Measurements from ENCODE around the gene GNE.

GNE gene

DNA sequence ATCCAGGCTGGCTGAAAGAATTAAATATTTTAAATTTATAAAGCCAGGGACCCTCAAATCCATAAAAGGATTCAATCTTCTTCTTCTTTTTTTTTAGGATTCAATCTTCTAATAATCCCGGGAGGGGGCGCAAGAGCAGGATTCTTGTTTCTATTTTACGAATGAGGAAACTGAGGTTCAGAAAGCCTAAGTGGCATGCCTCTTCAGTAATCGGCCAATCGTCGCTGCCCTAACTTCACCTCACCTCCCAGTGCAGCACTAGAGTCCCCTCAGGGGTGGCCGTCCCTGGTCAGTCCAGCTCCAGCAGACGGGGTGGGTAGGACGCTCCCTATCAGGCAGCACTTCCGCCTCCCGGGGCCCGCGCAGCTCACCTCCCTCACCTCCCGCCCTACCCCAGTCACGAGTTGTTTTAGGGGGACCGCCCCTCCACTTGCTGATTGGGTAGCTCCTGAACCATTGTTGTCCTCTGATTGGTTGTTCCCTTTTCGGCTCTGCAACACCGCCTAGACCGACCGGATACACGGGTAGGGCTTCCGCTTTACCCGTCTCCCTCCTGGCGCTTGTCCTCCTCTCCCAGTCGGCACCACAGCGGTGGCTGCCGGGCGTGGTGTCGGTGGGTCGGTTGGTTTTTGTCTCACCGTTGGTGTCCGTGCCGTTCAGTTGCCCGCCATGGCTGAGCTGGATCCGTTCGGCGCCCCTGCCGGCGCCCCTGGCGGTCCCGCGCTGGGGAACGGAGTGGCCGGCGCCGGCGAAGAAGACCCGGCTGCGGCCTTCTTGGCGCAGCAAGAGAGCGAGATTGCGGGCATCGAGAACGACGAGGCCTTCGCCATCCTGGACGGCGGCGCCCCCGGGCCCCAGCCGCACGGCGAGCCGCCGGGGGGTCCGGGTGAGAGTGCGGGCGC, 67.6 kb downstream of the GNE start, which contains the start of gene CLTA (continued):
- TF ChIP-seq, protein P1, sequence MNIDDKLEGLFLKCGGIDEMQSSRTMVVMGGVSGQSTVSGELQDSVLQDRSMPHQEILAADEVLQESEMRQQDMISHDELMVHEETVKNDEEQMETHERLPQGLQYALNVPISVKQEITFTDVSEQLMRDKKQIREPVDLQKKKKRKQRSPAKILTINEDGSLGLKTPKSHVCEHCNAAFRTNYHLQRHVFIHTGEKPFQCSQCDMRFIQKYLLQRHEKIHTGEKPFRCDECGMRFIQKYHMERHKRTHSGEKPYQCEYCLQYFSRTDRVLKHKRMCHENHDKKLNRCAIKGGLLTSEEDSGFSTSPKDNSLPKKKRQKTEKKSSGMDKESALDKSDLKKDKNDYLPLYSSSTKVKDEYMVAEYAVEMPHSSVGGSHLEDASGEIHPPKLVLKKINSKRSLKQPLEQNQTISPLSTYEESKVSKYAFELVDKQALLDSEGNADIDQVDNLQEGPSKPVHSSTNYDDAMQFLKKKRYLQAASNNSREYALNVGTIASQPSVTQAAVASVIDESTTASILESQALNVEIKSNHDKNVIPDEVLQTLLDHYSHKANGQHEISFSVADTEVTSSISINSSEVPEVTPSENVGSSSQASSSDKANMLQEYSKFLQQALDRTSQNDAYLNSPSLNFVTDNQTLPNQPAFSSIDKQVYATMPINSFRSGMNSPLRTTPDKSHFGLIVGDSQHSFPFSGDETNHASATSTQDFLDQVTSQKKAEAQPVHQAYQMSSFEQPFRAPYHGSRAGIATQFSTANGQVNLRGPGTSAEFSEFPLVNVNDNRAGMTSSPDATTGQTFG (tag by site-specific recombination; IDR thresholded peaks at IDR 0.05; ENCODE audit: borderline replicate concordance), result no peak
- no peak for TF ChIP-seq ZNF585B (tag by site-specific recombination; IDR thresholded peaks at IDR 0.05)
- TF ChIP-seq, protein P2, sequence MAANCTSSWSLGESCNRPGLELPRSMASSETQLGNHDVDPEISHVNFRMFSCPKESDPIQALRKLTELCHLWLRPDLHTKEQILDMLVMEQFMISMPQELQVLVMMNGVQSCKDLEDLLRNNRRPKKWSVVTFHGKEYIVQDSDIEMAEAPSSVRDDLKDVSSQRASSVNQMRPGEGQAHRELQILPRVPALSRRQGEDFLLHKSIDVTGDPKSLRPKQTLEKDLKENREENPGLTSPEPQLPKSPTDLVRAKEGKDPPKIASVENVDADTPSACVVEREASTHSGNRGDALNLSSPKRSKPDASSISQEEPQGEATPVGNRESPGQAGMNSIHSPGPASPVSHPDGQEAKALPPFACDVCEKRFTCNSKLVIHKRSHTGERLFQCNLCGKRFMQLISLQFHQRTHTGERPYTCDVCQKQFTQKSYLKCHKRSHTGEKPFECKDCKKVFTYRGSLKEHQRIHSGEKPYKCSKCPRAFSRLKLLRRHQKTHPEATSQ (tag by site-specific recombination; IDR thresholded peaks at IDR 0.05), result no peak
- TF ChIP-seq ZNF146 (tag by site-specific recombination; IDR thresholded peaks at IDR 0.05), result no peak
- TF ChIP-seq KLF1 (tag by site-specific recombination; IDR thresholded peaks at IDR 0.05), result peak; percentile 23; the same call in 1 of the 2 replicates
- TF ChIP-seq GLIS2 (tag by site-specific recombination; IDR thresholded peaks at IDR 0.05), result peak; percentile 99
- TF ChIP-seq, protein P3, sequence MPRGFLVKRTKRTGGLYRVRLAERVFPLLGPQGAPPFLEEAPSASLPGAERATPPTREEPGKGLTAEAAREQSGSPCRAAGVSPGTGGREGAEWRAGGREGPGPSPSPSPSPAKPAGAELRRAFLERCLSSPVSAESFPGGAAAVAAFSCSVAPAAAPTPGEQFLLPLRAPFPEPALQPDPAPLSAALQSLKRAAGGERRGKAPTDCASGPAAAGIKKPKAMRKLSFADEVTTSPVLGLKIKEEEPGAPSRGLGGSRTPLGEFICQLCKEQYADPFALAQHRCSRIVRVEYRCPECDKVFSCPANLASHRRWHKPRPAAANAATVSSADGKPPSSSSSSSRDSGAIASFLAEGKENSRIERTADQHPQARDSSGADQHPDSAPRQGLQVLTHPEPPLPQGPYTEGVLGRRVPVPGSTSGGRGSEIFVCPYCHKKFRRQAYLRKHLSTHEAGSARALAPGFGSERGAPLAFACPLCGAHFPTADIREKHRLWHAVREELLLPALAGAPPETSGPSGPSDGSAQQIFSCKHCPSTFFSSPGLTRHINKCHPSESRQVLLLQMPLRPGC (tag by site-specific recombination; IDR thresholded peaks at IDR 0.05), result 0 out of 2 replicates have a peak, but pooled peaks have one; percentile 16
- peak; percentile 84 for TF ChIP-seq ZNF341 (tag by site-specific recombination; IDR thresholded peaks at IDR 0.05; ENCODE audit: low read depth)
- TF ChIP-seq, protein P4, sequence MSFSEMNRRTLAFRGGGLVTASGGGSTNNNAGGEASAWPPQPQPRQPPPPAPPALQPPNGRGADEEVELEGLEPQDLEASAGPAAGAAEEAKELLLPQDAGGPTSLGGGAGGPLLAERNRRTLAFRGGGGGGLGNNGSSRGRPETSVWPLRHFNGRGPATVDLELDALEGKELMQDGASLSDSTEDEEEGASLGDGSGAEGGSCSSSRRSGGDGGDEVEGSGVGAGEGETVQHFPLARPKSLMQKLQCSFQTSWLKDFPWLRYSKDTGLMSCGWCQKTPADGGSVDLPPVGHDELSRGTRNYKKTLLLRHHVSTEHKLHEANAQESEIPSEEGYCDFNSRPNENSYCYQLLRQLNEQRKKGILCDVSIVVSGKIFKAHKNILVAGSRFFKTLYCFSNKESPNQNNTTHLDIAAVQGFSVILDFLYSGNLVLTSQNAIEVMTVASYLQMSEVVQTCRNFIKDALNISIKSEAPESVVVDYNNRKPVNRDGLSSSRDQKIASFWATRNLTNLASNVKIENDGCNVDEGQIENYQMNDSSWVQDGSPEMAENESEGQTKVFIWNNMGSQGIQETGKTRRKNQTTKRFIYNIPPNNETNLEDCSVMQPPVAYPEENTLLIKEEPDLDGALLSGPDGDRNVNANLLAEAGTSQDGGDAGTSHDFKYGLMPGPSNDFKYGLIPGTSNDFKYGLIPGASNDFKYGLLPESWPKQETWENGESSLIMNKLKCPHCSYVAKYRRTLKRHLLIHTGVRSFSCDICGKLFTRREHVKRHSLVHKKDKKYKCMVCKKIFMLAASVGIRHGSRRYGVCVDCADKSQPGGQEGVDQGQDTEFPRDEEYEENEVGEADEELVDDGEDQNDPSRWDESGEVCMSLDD (tag by site-specific recombination; IDR thresholded peaks at IDR 0.05), result peak; percentile 97
- no peak for TF ChIP-seq ZNF555 (tag by site-specific recombination; conservative IDR thresholded peaks at IDR 0.05)
- TF ChIP-seq EGR2 (tag by site-specific recombination; IDR thresholded peaks at IDR 0.05; ENCODE audit: low read depth), result 0 out of 2 replicates have a peak, but pooled peaks have one; percentile 6
- no peak for TF ChIP-seq ZNF184 (tag by site-specific recombination; IDR thresholded peaks at IDR 0.05)
- TF ChIP-seq, protein P5, sequence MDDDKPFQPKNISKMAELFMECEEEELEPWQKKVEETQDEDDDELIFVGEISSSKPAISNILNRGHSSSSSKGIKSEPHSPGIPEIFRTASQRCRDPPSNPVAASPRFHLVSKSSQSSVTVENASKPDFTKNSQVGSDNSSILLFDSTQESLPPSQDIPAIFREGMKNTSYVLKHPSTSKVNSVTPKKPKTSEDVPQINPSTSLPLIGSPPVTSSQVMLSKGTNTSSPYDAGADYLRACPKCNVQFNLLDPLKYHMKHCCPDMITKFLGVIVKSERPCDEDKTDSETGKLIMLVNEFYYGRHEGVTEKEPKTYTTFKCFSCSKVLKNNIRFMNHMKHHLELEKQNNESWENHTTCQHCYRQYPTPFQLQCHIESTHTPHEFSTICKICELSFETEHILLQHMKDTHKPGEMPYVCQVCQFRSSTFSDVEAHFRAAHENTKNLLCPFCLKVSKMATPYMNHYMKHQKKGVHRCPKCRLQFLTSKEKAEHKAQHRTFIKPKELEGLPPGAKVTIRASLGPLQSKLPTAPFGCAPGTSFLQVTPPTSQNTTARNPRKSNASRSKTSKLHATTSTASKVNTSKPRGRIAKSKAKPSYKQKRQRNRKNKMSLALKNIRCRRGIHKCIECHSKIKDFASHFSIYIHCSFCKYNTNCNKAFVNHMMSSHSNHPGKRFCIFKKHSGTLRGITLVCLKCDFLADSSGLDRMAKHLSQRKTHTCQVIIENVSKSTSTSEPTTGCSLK (tag by site-specific recombination; IDR thresholded peaks at IDR 0.05), result no peak
- no peak for TF ChIP-seq ZNF624 (tag by site-specific recombination; IDR thresholded peaks at IDR 0.05)
- TF ChIP-seq ZNF785 (tag by site-specific recombination; IDR thresholded peaks at IDR 0.05), result no peak
- no peak for TF ChIP-seq ZNF366 (tag by site-specific recombination; conservative IDR thresholded peaks at IDR 0.05)
- no peak for TF ChIP-seq ZNF350 (tag by site-specific recombination; IDR thresholded peaks at IDR 0.05)
- TF ChIP-seq, protein P6, sequence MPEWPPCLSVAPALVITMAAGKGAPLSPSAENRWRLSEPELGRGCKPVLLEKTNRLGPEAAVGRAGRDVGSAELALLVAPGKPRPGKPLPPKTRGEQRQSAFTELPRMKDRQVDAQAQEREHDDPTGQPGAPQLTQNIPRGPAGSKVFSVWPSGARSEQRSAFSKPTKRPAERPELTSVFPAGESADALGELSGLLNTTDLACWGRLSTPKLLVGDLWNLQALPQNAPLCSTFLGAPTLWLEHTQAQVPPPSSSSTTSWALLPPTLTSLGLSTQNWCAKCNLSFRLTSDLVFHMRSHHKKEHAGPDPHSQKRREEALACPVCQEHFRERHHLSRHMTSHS (tag by site-specific recombination; IDR thresholded peaks at IDR 0.05), result no peak
- no peak for TF ChIP-seq ZBTB21 (tag by site-specific recombination; IDR thresholded peaks at IDR 0.05)
- no peak for TF ChIP-seq ZNF292 (tag by site-specific recombination; IDR thresholded peaks at IDR 0.05; ENCODE audit: borderline replicate concordance, low read depth)
- TF ChIP-seq, protein P7, sequence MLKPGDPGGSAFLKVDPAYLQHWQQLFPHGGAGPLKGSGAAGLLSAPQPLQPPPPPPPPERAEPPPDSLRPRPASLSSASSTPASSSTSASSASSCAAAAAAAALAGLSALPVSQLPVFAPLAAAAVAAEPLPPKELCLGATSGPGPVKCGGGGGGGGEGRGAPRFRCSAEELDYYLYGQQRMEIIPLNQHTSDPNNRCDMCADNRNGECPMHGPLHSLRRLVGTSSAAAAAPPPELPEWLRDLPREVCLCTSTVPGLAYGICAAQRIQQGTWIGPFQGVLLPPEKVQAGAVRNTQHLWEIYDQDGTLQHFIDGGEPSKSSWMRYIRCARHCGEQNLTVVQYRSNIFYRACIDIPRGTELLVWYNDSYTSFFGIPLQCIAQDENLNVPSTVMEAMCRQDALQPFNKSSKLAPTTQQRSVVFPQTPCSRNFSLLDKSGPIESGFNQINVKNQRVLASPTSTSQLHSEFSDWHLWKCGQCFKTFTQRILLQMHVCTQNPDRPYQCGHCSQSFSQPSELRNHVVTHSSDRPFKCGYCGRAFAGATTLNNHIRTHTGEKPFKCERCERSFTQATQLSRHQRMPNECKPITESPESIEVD (tag by site-specific recombination; IDR thresholded peaks at IDR 0.05), result no peak
- TF ChIP-seq ZNF174 (tag by site-specific recombination; IDR thresholded peaks at IDR 0.05), result no peak
- no peak for TF ChIP-seq KLF7 (tag by site-specific recombination; IDR thresholded peaks at IDR 0.05; ENCODE audit: borderline replicate concordance)
